HG02938 (cell line): Measurements from ENCODE around the gene INPP5A.

ENCODE experiments used
- ATAC-seq: cut with Tn5 transposase; IDR thresholded peaks from one replicate; pipeline ENCODE4 v1.9.1; 2021; ENCODE audit warnings: mild to moderate bottlenecking, moderate library complexity; ENCODE audit not compliant: unreplicated experiment

INPP5A gene

DNA sequence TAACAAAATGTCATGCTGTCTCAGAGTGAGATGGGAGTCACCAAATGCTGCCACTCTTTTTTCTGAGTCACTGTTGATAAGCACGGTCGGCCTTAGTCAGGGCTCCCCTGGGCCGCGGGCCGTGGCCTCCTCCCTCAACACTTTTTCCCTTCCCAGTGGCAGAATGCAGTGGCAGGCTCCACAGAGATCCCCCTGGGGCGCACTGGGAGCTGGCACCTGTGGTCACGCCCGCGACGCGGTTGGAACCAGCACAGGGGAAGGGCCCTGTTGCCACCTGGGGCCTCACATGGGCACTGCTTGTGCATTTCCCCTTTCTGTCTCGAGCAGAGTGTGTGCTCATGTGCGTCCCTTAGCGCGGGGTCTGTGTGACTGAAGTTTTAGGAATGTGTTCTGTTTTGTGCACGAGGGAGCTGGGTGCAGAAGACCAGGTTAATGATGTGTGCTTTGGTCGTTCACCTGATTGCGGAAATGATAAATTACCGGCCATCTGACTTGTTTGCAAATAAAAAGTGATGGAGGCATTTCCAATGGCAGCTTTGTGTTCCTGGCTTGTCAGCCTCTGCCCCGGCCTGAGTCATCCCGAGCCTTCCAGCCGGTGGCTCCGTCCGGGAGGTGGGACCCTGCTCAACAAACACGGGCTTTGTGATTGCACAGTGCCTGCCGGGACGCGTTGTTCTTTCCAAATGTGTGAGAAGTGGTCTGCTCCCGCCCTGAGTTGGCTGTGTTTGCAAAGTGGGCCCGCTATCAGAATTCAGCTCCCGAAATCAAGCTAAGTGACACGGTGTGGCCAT is 147.7 kb downstream of the INPP5A start:
- ATAC-seq = no peak

- no peak for ATAC-seq
These were observed 148.5 kb downstream of the INPP5A start for GRCh38 chr10:132685921-132686680.

DNA sequence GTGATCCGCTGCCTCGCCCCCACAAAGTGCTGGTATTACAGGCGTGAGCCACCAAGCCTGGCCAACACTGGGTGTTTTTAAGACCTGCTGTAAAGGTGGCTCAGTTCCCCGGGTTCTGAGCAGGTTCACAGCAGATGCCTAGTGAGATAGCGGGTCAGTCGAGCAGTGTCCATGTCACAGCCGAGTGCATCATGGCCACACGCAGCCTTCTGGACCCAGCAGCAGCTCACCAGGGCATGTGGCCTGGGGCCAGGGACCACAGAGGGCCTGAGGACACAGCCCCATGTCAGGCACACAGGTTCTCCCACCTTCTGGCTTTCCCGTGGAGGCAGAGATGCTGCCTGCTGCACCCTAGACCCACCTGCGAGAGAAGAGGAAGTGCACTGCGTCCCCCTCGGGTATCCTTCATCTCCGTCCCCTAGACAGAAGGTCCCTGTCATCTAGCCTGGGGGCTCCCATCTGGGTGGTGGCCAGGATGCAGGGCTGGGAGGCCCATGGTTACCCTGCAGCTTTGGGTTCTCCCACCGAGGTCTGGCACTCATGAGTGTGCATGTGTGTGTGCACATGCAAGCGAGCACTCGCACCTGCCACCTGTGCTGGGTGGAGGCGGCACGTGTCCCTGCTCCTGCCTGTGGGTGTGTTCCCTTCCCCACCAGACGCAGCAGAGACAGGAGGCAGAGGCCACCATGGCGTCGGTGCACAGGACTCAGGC is 149.8 kb downstream of the INPP5A start:
- ATAC-seq = no peak

- no peak for ATAC-seq
These were observed 150.4 kb downstream of the INPP5A start for GRCh38 chr10:132687893-132688579.

GRCh38 chr10:132688580-132689420 is 151.2 kb downstream of the INPP5A start:
- no peak for ATAC-seq

GRCh38 chr10:132689721-132690360 is 152.3 kb downstream of the INPP5A start:
- no peak for ATAC-seq

GRCh38 chr10:132690401-132690800 is 152.8 kb downstream of the INPP5A start:
- no peak for ATAC-seq

- no peak for ATAC-seq
These were observed 153.4 kb downstream of the INPP5A start for GRCh38 chr10:132690821-132691610.

DNA sequence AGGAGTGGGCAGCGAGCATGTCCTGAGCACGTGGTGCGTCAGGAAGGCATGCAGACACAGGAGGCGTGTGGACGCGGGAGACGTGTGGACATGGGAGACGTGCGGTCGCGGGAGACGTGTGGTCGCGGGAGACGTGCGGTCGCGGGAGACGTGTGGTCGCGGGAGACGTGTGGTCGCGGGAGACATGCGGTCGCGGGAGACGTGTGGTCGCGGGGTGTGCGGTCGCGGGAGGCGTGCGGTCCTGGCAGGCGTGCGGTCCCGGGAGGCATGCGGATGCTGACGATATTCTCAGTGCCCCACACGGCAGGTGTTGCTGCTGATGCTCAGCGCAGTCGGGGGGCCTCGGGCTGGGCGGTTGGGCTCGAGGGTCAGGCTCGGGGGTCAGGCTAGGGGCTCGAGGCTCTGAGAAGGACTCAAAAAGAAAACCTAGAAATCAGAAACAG is 154.1 kb downstream of the INPP5A start:
- no peak for ATAC-seq

DNA sequence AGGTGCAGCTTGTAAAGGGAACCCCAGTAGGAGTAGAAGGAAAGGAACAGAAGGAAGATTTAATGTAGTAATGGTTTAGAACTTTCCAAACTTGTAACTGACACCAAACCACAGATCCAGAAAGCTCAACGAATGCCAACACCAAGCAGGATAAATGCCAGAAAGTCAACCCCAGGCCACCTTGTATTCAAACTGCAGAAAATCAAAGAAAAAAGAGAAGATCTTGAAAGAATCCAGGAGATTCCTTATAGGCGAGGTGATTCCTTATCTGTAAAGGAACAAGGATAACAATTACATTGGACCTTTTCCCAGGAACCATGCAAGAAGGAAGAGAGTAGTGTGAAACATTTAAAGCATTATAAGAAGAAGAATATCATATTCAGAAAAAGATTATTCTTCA is 154.7 kb downstream of the INPP5A start:
- ATAC-seq = no peak

- no peak for ATAC-seq
These were observed 156.1 kb downstream of the INPP5A start for GRCh38 chr10:132693676-132694075.

- ATAC-seq = no peak
These were observed 158.6 kb downstream of the INPP5A start for GRCh38 chr10:132696204-132696603.

GRCh38 chr10:132696728-132697577 is 159.4 kb downstream of the INPP5A start:
- ATAC-seq = no peak

DNA sequence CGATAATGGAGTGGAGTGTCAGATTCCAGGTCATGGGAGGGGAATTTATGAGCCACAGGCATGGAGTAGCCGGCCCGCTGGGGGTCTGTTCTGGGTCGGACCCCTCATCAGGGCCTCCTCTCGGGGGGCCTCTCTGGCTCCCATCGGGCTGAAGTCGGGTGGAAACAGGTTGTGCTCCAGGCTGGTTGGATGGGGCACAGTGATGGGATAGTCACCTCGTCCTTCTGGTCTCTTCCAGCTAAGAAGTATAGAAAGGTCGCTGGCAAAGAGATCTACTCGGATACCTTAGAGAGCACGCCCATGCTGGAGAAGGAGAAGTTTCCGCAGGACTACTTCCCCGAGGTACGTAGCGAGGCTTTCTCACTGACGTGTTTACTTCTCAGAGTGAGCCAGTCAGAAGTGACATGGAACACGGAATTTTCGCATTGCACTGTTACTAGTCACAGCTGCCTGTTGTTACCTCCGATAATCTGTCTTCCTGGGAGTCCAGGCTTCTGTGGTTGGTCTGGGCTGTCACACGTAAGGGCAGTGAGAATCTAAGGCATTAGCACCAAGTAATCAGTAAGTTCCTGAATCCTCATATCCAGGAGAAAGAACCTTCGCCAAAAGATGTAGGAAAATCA is 160.1 kb downstream of the INPP5A start:
- ATAC-seq = no peak

- no peak for ATAC-seq
These were observed 160.7 kb downstream of the INPP5A start for GRCh38 chr10:132698211-132698751.

DNA sequence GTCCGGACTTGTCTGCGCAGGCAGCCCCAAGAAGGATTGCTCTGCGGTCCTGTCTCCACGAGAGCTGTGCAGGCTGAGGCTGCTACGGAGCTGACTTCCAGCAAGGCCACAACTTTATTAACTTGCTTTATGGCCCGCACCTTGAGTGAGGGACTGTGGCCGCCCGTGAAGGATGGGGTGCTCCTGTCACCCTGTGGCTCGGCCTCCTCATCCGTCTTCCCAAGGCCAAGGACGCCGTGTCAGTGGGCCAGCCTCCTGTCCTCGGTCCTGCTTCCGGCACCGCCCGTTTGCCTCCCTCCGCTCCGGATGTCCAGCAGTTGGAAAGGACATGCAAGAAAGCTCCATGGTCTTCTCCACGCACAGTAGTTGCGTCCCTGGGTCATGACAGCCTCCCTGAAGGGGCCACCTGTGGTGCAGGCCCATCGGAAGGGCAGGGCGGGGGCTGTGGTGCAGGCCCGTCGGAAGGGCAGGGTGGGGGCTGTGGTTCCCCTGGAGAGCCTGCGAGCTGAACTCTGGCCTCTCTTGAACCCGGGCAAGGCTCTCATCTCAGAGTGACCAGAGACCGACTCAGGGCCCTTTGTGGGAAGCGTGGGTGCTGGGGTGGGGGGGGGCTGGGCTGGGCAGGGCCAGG is 161.3 kb downstream of the INPP5A start:
- ATAC-seq = no peak
